Heart left ventricle (tissue), 16 donors: Measurements from ENCODE around the gene CYGB. TPM values are rescaled to one million over a fixed set of nuclear protein-coding genes. Genes with fewer than 3 reads are reported as not detected.
"Not testable (repeated sequence)": the region's sequence is repeated elsewhere in the genome, so short reads cannot be mapped to it uniquely, and the experiment has no call there.

Experiments
- ATAC-seq, 4 donors: fragments of 200-7000 bp; cut with Tn5 transposase; one replicate each; pipeline ENCODE4 v1.9.1; 2020 to 2022; ENCODE audit warnings: moderate library complexity in 4 of 4, mild to moderate bottlenecking in 3 of 4, moderate number of reproducible peaks in 1 of 4
- DNase-seq, 5 donors: peaks; one replicate each; pipeline ENCODE4 v3.0.0-alpha.2; 2020
- H3K27ac ChIP-seq, 12 donors: fragments of 200-600 bp; sonication (generic) in 4 of 12; one replicate each; pipeline versions ENCODE4 v1.5.0 to v1.8.0; 2016 to 2022; ENCODE audit warnings: mild to moderate bottlenecking in 2 of 12
- H3K27me3 ChIP-seq, 9 donors: fragments of 200-600 bp; sonication (generic) in 2 of 9; one replicate each; pipeline versions ENCODE4 v1.5.1 to v1.8.0; 2016 to 2022; ENCODE audit warnings: mild to moderate bottlenecking in 3 of 9
- H3K36me3 ChIP-seq, 9 donors: fragments of 200-600 bp; sonication (generic) in 2 of 9; one replicate each; pipeline versions ENCODE4 v1.5.0 to v1.8.0; 2018 to 2022; ENCODE audit warnings: mild to moderate bottlenecking in 2 of 9
- H3K4me1 ChIP-seq, 12 donors: fragments of 200-600 bp; sonication (generic) in 4 of 12; one replicate each; pipeline versions ENCODE4 v1.5.0 to v1.8.0; 2016 to 2022; ENCODE audit warnings: mild to moderate bottlenecking in 3 of 12
- H3K4me3 ChIP-seq, 12 donors: fragments of 200-600 bp; sonication (generic) in 4 of 12; one replicate each; pipeline versions ENCODE4 v1.5.0 to v1.8.0; 2017 to 2022; ENCODE audit warnings: mild to moderate bottlenecking in 9 of 12, moderate library complexity in 4 of 12
- H3K9me3 ChIP-seq, 12 donors: fragments of 200-600 bp; sonication (generic) in 4 of 12; one replicate each; pipeline versions ENCODE4 v1.5.0 to v1.8.0; 2016 to 2022; ENCODE audit warnings: mild to moderate bottlenecking in 1 of 12
- POLR2A ChIP-seq, 2 donors: fragments of 450-650 bp; IDR thresholded peaks; one replicate each; pipeline ENCODE4 v1.6.1; 2017; ENCODE audit warnings: antibody characterized with exemption in 2 of 2, mild to moderate bottlenecking in 2 of 2, moderate library complexity in 2 of 2
- WGBS, 4 donors: extraction: QIAGEN DNeasy Blood & Tissue Kit in 2 of 4; methylation state at CpG; one replicate each; pipeline versions ENCODE4 v1.1.5 to v1.1.7; 2013 to 2018; 5-methylcytosine and 5-hydroxymethylcytosine counted together
- intact Hi-C, 10 donors: fragments of 100-400 bp; cut with DNase I; formaldehyde crosslinking; loops; one replicate each; pipeline versions ENCODE4 v1.11.1 to v1.14.2; 2022
- polyA plus RNA-seq, 2 donors: library from polyadenylated mRNA; stranded (reverse); fragments of 200-250 nt; gene quantifications; one replicate each; pipeline ENCODE4 v1.2.3, GENCODE V29; 2013
- total RNA-seq, 9 donors: library from RNA; depleted of rRNA in 2 of 9; stranded (reverse); fragments of >200 nt in 2 of 9; fragmentation: NEBNext Ultra II Directional in 3 of 9; extraction: Animal tissue kit (Norgen Biotek cat#: 25700) in 3 of 9; gene quantifications; one replicate each; pipeline versions ENCODE4 v1.1.0 to v1.2.4, GENCODE V29; 2016 to 2023
- TF ChIP-seq, protein P1 (sequence below), 12 donors: fragments of 200-600 bp; sonication (generic) in 4 of 12; IDR thresholded peaks; one replicate each; pipeline versions ENCODE4 v1.5.0 to v1.8.0; 2018 to 2022; ENCODE audit warnings: antibody characterized with exemption in 12 of 12, mild to moderate bottlenecking in 5 of 12
- donor health status: ischemic (EF 13 %, LVEDD 7.1; RV severe dilation, severe dysfunction).
- donor health status: healthy with polysubstance abuse.
- donor health status: DM: no; HTN: yes; CAD: no.
- donor health status: DM: no; HTN: no; CAD: no.
- donor health status: ischemic (EF 25% LVEDD 6.9; RV normal size, moderate dysfunction).
- donor health status: ischemic (EF 25% LVEDD 5.7; RV mildly dilated, moderate dysfunction).
- donor health status: healthy.
- donor health status: DM: yes; HTN: yes; CAD: no.
- donor health status: ischemic (EF 35%, LVEDD 5.7; RV mildly dilated, moderate dysfunction).
- donor health status: nonischemic (EF 11% LVEDD 7.7; RV severe dilation, severe dysfunction).
- donor health status: DM: yes; HTN: yes; CAD: no.
- donor health status: PGD.
- donor health status: ischemic (EF 29% LVEDD 5.4; RV normal size, mild dysfunction).
- donor health status: nonischemic (EF 23%, LVEDD 6.1; RV moderate dilation, normal function).

Gene CYGB
- total and polyA plus RNA-seq, 11 donors = 11.8 to 37.9 (median 21.9) TPM

DNA sequence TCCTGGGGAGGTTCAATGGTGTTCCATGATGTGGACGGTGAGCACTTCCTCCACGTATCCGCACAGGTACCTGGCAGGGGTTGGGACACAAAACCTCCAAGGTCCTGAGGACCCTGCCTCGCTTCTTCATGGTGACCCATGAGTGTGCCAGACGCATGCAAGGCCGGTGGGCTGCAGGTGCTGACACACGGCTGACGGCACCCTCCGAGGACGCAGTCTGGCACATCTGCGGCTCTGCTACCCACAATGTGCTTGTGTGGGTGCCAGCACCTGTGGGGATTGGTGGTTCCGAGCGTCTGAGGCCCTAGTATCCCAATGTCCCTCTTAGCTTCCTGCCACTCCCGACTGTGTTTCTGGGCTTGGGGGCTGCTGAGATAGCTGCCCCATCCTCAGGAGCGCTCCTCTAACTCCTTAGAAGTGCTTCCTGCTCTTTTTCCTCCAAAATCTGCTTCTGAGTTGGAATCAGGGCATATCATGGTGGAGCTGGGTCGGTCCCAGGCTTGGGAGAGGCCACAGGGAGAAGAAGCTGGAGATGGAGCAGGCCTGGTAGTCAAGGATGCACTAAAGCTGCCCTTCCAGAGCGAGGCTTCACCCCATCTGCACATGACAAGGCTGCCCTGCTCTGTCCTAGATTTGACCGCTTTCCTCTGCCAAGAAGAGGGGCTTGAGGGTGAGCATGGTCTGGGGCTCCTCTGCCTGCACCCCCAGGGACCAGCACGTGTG is 1.6 kb downstream of the CYGB start:
- Histone ChIP-seq H3K4me3 (peak overlapping the region; percentile 28 to 74 (median 58)), H3K4me1 (peaks cover 4 to 66% (median 34%) of the 10 kb centered on the region in 12 donors), H3K27me3 (peaks cover 0 to 38% (median 0%) of the 10 kb centered on the region in 9 donors), H3K27ac (peak overlapping the region; percentile 45 to 90 (median 76)), H3K9me3 (no peaks in the 10 kb centered on the region), H3K36me3 (peaks cover 0 to 6% (median 0%) of the 10 kb centered on the region in 9 donors)
- TF ChIP-seq, protein P1, sequence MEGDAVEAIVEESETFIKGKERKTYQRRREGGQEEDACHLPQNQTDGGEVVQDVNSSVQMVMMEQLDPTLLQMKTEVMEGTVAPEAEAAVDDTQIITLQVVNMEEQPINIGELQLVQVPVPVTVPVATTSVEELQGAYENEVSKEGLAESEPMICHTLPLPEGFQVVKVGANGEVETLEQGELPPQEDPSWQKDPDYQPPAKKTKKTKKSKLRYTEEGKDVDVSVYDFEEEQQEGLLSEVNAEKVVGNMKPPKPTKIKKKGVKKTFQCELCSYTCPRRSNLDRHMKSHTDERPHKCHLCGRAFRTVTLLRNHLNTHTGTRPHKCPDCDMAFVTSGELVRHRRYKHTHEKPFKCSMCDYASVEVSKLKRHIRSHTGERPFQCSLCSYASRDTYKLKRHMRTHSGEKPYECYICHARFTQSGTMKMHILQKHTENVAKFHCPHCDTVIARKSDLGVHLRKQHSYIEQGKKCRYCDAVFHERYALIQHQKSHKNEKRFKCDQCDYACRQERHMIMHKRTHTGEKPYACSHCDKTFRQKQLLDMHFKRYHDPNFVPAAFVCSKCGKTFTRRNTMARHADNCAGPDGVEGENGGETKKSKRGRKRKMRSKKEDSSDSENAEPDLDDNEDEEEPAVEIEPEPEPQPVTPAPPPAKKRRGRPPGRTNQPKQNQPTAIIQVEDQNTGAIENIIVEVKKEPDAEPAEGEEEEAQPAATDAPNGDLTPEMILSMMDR (IDR thresholded peaks at IDR 0.05) = no peak
- TF ChIP-seq POLR2A (IDR thresholded peaks at IDR 0.05) = no peak
- peak in 1 of 5 donors; percentile 21 for DNase-seq
- WGBS, 4 donors = 74 to 88% (median 77%) methylated on average over 16 to 19 of the region's 19 CpGs
- intact Hi-C loops = no loop called here
- no peak for ATAC-seq

DNA sequence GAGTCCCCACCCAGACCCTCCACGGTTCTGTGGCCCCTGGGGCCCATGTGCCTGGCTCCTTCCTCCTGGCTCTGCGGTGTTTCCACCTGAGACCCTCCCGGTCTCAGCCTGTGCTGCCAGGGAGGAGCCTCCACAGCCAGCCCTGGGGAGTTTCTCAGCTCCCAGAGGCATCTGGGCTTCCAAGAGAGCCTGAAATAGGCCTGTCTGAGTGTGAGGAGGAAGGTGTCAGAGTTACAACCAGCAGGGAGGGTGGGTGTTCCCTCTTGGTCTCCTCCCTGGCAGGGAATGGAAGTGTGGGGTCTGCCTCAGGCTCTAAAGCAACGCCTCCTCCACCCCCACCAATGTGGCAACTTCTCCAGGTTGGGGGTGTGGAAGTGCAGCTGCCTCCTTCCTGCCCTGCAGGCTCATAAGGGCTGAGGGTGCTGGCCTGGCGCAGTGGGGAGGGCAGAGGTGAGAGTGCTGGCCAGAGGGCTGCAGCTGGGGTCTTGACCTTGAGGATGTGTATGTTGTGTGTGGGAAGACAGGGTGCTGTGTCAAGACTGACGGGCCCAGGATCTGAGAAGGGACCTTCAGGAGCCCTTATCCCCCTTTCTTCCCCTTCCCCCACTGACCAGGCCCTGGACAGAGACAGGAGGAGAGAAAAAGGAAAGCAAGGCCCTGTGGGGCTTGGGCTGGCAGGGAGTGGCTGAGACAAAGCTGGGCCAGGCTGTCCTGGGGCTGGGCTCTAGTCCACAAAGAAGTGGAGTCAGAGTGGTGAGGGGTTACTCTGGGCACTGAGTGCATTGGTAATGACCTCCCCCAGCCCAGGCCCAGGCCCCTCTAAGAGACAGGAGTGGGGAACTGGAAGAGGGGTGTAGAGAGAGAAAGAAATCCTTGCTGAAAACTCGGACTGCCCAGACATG is 2.4 kb downstream of the CYGB start:
- H3K27ac ChIP-seq = peak overlapping the region in 11 of 12 donors; percentile 27 to 90 (median 74)
- H3K9me3 ChIP-seq = no peaks in the 10 kb centered on the region
- peaks cover 0 to 10% (median 0%) of the 10 kb centered on the region in 9 donors for H3K36me3 ChIP-seq
- WGBS, 4 donors = 71 to 88% (median 80%) methylated on average over 4 to 7 of the region's 7 CpGs
- H3K27me3 ChIP-seq = peaks cover 0 to 38% (median 0%) of the 10 kb centered on the region in 9 donors
- TF ChIP-seq, protein P1 (IDR thresholded peaks at IDR 0.05) = no peak
- no peak for TF ChIP-seq POLR2A (IDR thresholded peaks at IDR 0.05)
- peaks cover 13 to 69% (median 37%) of the 10 kb centered on the region in 12 donors for H3K4me1 ChIP-seq
- H3K4me3 ChIP-seq = peak overlapping the region in 10 of 12 donors; percentile 28 to 74 (median 62)
- intact Hi-C loops = no loop called here
- DNase-seq = peak in 2 of 5 donors; percentile 30 to 35
- no peak for ATAC-seq

DNA sequence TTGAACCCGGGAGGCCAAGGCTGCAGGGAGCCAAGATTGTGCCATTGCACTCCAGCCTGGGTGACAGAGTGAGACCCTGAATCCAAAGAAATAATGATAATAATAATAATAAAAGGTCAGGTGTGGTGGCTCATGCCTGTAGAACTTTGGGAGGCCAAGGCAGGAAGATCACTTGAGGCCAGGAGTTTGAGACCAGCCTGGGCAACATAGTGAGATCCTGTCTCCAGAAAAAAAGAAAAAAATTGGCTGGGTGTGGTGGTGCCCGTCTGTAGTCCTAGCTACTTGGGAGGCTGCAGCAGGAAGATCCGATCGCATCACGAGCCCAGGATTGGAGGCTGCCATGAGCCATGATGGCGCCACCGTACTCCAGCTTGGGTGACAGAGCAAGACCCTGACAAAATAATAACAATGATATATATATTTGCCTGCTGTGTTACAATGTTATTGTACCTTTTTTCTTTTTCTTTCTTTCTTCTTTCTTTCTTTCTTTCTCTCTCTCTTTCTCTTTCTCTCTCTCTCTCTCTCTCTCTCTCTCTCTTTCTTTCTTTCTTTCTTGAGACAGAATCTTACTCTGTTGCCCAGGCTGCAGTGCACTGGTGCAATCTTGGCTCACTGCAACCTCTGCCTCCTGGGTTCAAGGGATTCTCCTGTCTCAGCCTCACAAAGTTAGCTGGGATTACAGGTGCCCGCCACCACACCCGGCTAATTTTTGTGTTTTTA is 3.7 kb downstream of the CYGB start:
- H3K4me3 ChIP-seq, H3K9me3 ChIP-seq, DNase-seq, intact Hi-C loops, H3K36me3 ChIP-seq, ATAC-seq: not testable (repeated sequence)
- WGBS, 4 donors = 90 to 93% (median 93%) methylated on average over 9 of the region's 9 CpGs
- Histone ChIP-seq H3K4me1 (peaks cover 16 to 75% (median 44%) of the 10 kb centered on the region in 12 donors), H3K27me3 (peaks cover 0 to 27% (median 0%) of the 10 kb centered on the region in 9 donors), H3K27ac (peak overlapping the region in 1 of 12 donors; percentile 89)

DNA sequence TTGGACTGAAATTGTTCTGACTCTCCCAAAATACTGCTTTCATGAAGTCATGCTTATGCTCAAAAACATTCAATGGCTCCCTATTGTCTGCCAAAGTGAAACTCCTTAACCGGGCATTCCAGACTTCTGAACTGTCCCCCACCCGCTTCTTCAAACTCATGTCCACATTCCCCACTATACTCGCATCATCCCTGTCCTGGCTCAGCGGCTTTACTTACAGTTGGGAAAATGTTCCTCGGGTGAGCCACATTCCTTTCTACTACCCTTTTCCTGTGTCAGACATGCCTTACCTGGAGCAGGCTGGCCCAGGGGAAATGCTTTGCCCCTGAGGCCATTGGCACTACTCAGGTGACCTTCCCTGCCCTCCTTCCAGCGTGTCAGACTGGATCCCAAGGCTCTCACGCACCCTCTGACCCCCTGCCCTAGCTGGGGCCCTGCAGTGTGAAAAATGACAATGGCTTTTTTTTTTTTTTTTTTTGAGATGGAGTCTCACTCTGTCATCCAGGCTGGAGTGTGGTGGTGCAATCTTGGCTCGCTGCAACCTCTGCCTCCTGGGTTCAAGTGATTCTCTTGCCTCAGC is 5.3 kb downstream of the CYGB start:
- 76 to 81% (median 79%) methylated on average over 8 of the region's 8 CpGs for WGBS, 4 donors
- Histone ChIP-seq H3K36me3 (peaks cover 0 to 10% (median 0%) of the 10 kb centered on the region in 9 donors), H3K4me1 (peaks cover 13 to 79% (median 49%) of the 10 kb centered on the region in 12 donors), H3K27ac (peak overlapping the region in 11 of 12 donors; percentile 89 to 99 (median 95)), H3K4me3 (no peak overlapping the region), H3K9me3 (no peaks in the 10 kb centered on the region), H3K27me3 (peaks cover 0 to 12% (median 0%) of the 10 kb centered on the region in 9 donors)
- no peak for TF ChIP-seq POLR2A (IDR thresholded peaks at IDR 0.05)
- TF ChIP-seq, protein P1 (IDR thresholded peaks at IDR 0.05) = no peak
- no peak for ATAC-seq
- intact Hi-C loops = no loop called here
- DNase-seq = peak in 1 of 5 donors; percentile 21
